Stromal cell of bone marrow (primary cell): ENCODE results near the gene STK10.
A peak's percentile ranks its signal among the peaks of the same experiment; 100 is the strongest.

Experiments
- DNase-seq: peaks from one replicate; pipeline ENCODE4 v3.0.0-alpha.2; 2012; ENCODE audit warnings: low read depth

Gene STK10

GRCh38 chr5:172142709-172143215 is 45.3 kb downstream of the STK10 start:
- DNase-seq: no peak

- DNase-seq: no peak
These were observed 46.1 kb downstream of the STK10 start for GRCh38 chr5:172141949-172142319.

- DNase-seq: no peak
These were observed 47.2 kb downstream of the STK10 start for GRCh38 chr5:172140866-172141265.

- no peak for DNase-seq
These were observed 47.9 kb downstream of the STK10 start for GRCh38 chr5:172140120-172140519.

GRCh38 chr5:172137046-172137445 is 51.0 kb downstream of the STK10 start:
- DNase-seq: no peak

- DNase-seq: peak; percentile 92
These were observed 54.5 kb downstream of the STK10 start for GRCh38 chr5:172133359-172134029.

GRCh38 chr5:172131690-172132089 is 56.3 kb downstream of the STK10 start:
- DNase-seq: no peak

GRCh38 chr5:172129256-172129910 is 58.6 kb downstream of the STK10 start:
- DNase-seq: no peak

- DNase-seq: no peak
These were observed 60.4 kb downstream of the STK10 start for GRCh38 chr5:172127581-172127980.

- DNase-seq: peak; percentile 84
These were observed 64.7 kb downstream of the STK10 start for GRCh38 chr5:172123269-172123692.

GRCh38 chr5:172119921-172120688 is 67.9 kb downstream of the STK10 start:
- DNase-seq: no peak

GRCh38 chr5:172118891-172119290 is 69.1 kb downstream of the STK10 start:
- no peak for DNase-seq

GRCh38 chr5:172117977-172118701 is 69.9 kb downstream of the STK10 start:
- DNase-seq: no peak

- no peak for DNase-seq
These were observed 72.5 kb downstream of the STK10 start for GRCh38 chr5:172115541-172115982.

GRCh38 chr5:172114875-172115422 is 73.1 kb downstream of the STK10 start:
- no peak for DNase-seq

GRCh38 chr5:172113036-172113435 is 75.0 kb downstream of the STK10 start:
- DNase-seq: no peak

- peak; percentile 73 for DNase-seq
These were observed 76.2 kb downstream of the STK10 start for GRCh38 chr5:172111852-172112225.

GRCh38 chr5:172110921-172111851 is 76.8 kb downstream of the STK10 start:
- peak; percentile 36 for DNase-seq

GRCh38 chr5:172110260-172110815 is 77.7 kb downstream of the STK10 start:
- DNase-seq: no peak

GRCh38 chr5:172109749-172110148 is 78.3 kb downstream of the STK10 start:
- no peak for DNase-seq
